Activated CD8-positive, alpha-beta memory T cell treated with anti-CD3 and anti-CD28 coated beads, Interleukin-2, amount 50 U/mL, for 1 hour (primary cell): ENCODE data around the gene NELL2.
"Not testable (repeated sequence)": the region's sequence is repeated elsewhere in the genome, so short reads cannot be mapped to it uniquely, and the experiment has no call there.

ENCODE experiments used
- DNase-seq: peaks from one replicate; pipeline ENCODE4 v3.0.0-alpha.2; 2020; ENCODE audit errors: extremely low read depth

The NELL2 gene

GRCh38 chr12:44875954-44876543 lies at the start of gene NELL2:
TSS of gene NELL2 (minus strand) at chr12:44876315. CDS start at chr12:44875869, 446 bp downstream.
- peak; percentile 28 for DNase-seq

- no peak for DNase-seq
Measured at GRCh38 chr12:44921736-44922135, 45.6 kb upstream of the NELL2 start.

GRCh38 chr12:44917141-44917540 lies 41.0 kb upstream of the NELL2 start:
- no peak for DNase-seq

GRCh38 chr12:44915958-44916357 lies 39.8 kb upstream of the NELL2 start:
- DNase-seq, result no peak

- DNase-seq, result no peak
Measured at GRCh38 chr12:44904321-44904720, 28.2 kb upstream of the NELL2 start.

- not testable (repeated sequence) for DNase-seq
Measured at GRCh38 chr12:44898108-44898507, 22.0 kb upstream of the NELL2 start.

GRCh38 chr12:44889926-44890325 lies 13.8 kb upstream of the NELL2 start:
- DNase-seq, result no peak

GRCh38 chr12:44889162-44889561 lies 13.0 kb upstream of the NELL2 start:
- DNase-seq, result no peak

GRCh38 chr12:44885902-44886301 lies 9.8 kb upstream of the NELL2 start:
- no peak for DNase-seq

- DNase-seq, result no peak
Measured at GRCh38 chr12:44881197-44881596, 5.1 kb upstream of the NELL2 start.

GRCh38 chr12:44876544-44877410 lies 662 bp upstream of the NELL2 start:
- DNase-seq, result no peak

- no peak for DNase-seq
Measured at GRCh38 chr12:44875417-44875953, 630 bp downstream of the NELL2 start.

- DNase-seq, result no peak
Measured at GRCh38 chr12:44874981-44875416, 1.1 kb downstream of the NELL2 start.

- no peak for DNase-seq
Measured at GRCh38 chr12:44873898-44874297, 2.2 kb downstream of the NELL2 start.

- DNase-seq, result no peak
Measured at GRCh38 chr12:44869503-44869902, 6.6 kb downstream of the NELL2 start.

GRCh38 chr12:44863867-44864266 lies 12.2 kb downstream of the NELL2 start:
- DNase-seq, result no peak

- no peak for DNase-seq
Measured at GRCh38 chr12:44859998-44860689, 16.0 kb downstream of the NELL2 start.

- DNase-seq, result no peak
Measured at GRCh38 chr12:44858226-44858855, 17.8 kb downstream of the NELL2 start.

- DNase-seq, result no peak
Measured at GRCh38 chr12:44852483-44852882, 23.6 kb downstream of the NELL2 start.

GRCh38 chr12:44851586-44851985 lies 24.5 kb downstream of the NELL2 start:
- no peak for DNase-seq

- no peak for DNase-seq
Measured at GRCh38 chr12:44848703-44849085, 27.4 kb downstream of the NELL2 start.
